Stimulated activated memory B cell treated with anti-CD40 and anti-IgM and Interleukin-4, amounts not matched to agents 10 μg/mL and 1 μg/mL and 100 μg/mL, for 72 hours (primary cell): ENCODE results near the gene KLF13.

Source experiments
- ATAC-seq: fragments of 150-1000 bp; cut with Tn5 transposase; 2 replicates; pipeline ENCODE4 v1.10.0; 2021
- H3K27ac Mint-ChIP-seq: one replicate; pipeline ENCODE4 v1.8.0; 2022; ENCODE audit warnings: mild to moderate bottlenecking, mixed read lengths
- H3K27me3 Mint-ChIP-seq: one replicate; pipeline ENCODE4 v1.8.0; 2022; ENCODE audit warnings: mixed read lengths
- H3K36me3 Mint-ChIP-seq: one replicate; pipeline ENCODE4 v1.8.0; 2022; ENCODE audit warnings: mixed read lengths
- H3K4me1 Mint-ChIP-seq: one replicate; pipeline ENCODE4 v1.8.0; 2022; ENCODE audit warnings: mixed read lengths
- H3K4me3 Mint-ChIP-seq: one replicate; pipeline ENCODE4 v1.8.0; 2022; ENCODE audit warnings: mild to moderate bottlenecking, moderate library complexity, mixed read lengths
- H3K9me3 Mint-ChIP-seq: one replicate; pipeline ENCODE4 v1.8.0; 2022; ENCODE audit warnings: mixed read lengths

KLF13 gene

DNA sequence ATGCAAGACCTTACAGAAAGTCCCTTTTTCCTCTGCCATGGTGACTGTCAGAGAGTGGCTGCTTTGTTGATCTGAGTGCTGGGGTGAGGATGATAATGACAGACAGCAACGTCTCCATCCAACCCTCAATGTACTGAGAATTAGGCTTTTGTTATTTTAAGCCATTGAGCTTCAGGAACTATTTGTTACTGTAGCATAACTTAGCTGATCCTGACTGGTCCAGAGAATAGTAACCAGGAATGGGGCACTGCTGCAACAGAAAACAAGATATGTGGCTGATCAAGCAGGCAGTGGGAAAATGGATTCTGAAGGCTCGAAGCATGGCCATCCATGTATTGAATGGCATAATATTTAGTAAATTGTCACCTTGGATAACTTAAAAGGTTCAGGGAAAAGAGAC lies 5.2 kb upstream of the KLF13 start:
- peaks cover 45% of the 10 kb centered on the region for H3K4me1 Mint-ChIP-seq
- H3K9me3 Mint-ChIP-seq: no peaks in the 10 kb centered on the region
- peak overlapping the region; percentile 69 for H3K27ac Mint-ChIP-seq
- no peak overlapping the region for H3K4me3 Mint-ChIP-seq
- ATAC-seq: no peak
- H3K36me3 Mint-ChIP-seq: no peaks in the 10 kb centered on the region
- H3K27me3 Mint-ChIP-seq: no peaks in the 10 kb centered on the region

DNA sequence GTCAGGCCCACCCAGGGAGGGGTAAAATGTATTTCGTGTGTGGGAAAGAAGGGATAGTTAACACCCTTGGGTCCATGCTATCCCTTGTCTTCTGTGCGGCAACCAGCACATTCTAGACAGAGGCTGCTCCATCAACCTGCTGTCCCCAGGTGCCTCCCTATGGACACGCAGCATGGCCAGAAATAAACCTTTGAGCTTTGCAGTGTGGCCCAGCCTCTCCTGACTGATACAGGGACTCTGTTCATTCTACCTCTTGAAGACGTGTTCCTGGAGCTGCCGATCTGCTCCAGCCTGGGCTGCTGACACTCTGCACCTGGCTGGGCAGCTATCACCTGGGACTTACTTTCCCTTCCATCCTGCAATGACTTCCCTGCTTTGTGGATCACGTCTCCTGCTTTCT lies 4.1 kb upstream of the KLF13 start:
- H3K27me3 Mint-ChIP-seq: no peaks in the 10 kb centered on the region
- peaks cover 45% of the 10 kb centered on the region for H3K4me1 Mint-ChIP-seq
- H3K4me3 Mint-ChIP-seq: no peak overlapping the region
- H3K27ac Mint-ChIP-seq: peak overlapping the region; percentile 98
- H3K9me3 Mint-ChIP-seq: no peaks in the 10 kb centered on the region
- H3K36me3 Mint-ChIP-seq: no peaks in the 10 kb centered on the region
- no peak for ATAC-seq

DNA sequence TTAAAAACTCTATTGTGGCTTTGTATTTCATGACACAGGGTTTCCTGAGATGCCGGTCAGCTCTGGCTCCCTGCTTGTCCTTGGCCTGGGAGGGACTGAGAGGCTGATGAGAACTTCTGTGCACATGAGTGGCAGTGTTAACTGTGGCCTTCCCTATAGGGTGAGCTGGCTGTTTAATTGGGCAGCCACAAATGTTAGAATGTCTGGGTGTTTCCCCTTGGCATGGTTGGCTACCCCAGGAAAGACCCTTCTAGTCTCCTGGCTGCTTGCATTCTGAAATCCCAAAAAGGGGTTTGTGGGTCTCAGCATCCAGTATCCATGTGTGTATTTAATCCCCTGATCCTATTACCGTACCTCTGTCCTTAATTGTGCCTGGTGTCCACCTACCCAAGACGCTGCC lies 3.0 kb upstream of the KLF13 start:
- no peak for ATAC-seq
- peaks cover 5% of the 10 kb centered on the region for H3K36me3 Mint-ChIP-seq
- H3K27me3 Mint-ChIP-seq: no peaks in the 10 kb centered on the region
- H3K4me3 Mint-ChIP-seq: no peak overlapping the region
- H3K9me3 Mint-ChIP-seq: no peaks in the 10 kb centered on the region
- H3K4me1 Mint-ChIP-seq: peaks cover 47% of the 10 kb centered on the region
- peak overlapping the region; percentile 98 for H3K27ac Mint-ChIP-seq

DNA sequence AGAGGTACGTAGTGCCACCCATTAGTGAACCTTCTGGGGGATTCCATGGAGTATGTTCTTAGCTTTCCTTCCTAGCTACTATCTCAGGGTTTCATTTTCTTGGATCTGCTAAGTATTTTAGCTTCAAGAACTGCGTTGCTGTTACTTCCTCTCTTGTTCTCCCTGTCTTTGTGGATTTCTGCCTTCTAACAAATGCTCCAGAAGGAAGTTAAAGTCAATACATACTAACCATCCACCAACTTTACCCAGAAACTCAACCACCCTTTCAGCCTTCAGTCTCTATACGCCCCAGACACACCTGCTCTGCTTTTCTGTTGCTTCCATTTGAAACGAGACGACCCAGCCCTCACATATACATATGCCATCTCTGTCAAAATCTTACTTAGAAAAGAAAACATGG lies 2.4 kb upstream of the KLF13 start:
- Mint-ChIP-seq H3K36me3 (peaks cover 10% of the 10 kb centered on the region), H3K9me3 (no peaks in the 10 kb centered on the region), H3K4me3 (peak overlapping the region; percentile 97), H3K27me3 (no peaks in the 10 kb centered on the region), H3K4me1 (peaks cover 51% of the 10 kb centered on the region), H3K27ac (peak overlapping the region; percentile 98)
- no peak for ATAC-seq

DNA sequence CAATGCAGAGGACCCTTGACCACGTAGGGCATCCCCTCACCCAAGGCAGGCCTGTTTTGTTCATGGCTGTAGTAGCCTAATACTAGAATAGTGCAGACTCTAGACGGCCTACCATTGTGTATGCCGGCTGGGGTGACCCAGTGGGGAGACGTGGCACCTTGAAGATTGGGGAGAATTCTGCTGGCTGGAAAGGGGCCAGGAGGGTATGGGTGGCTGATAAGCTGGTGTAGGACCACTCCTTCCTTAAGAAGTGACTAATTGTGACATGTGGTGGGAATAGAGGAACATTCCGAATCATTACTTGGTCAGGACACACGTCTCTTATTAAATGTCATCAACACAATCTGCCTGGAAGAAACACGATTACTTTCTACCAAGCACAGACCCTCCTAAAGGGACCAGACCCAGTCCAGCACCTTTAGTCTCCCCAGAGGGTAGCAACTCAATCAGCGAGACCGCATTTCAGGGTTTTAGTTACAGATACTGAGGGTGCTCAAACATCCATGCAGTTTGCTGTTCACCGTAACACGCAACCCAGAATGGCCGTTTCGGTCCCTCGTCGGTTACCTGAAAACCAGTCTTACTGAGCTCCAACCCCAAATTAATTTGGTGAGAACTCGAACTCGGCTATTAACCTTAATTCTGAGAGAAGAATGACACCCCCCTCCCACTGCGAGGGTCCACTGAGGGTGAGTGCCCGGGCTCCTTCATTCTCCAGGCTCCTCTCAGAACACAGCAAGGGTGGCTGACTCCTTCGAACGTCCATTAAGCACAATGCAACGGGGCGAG lies 1.6 kb upstream of the KLF13 start:
- no peaks in the 10 kb centered on the region for H3K27me3 Mint-ChIP-seq
- ATAC-seq: no peak
- peaks cover 19% of the 10 kb centered on the region for H3K36me3 Mint-ChIP-seq
- H3K4me1 Mint-ChIP-seq: peaks cover 51% of the 10 kb centered on the region
- H3K9me3 Mint-ChIP-seq: no peaks in the 10 kb centered on the region
- peak overlapping the region; percentile 97 for H3K4me3 Mint-ChIP-seq
- H3K27ac Mint-ChIP-seq: peak overlapping the region; percentile 98

DNA sequence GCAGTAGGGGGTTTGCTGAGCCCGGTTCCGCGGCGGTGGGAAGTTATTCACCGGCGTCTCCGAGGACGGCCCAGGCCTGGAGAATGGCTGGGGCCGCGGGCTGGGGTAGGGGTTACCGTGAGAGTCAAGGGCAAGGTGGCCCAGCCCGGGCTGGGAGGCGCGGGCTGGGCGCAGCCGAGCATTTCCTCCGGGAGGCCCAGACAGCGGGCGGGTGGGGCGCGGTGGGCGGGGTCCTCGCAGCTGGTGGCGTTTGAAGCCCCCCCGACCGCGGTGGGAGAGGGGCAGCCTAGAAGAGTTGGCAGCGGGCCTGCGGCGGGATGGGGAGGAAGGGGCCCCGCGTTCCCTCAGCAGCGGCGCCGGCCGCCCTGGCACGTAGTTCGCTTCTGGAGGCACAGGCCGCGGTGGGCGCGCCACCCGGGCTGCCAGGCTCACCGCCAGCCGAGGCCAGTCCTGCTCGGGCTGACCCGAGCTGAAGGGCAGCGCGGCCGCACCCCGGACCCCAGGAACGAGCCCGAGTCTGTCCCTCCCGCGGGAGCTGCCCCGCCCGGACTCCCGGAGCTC lies 960 bp upstream of the KLF13 start:
- Mint-ChIP-seq H3K27ac (peak overlapping the region; percentile 98), H3K27me3 (no peaks in the 10 kb centered on the region), H3K9me3 (no peaks in the 10 kb centered on the region), H3K36me3 (peaks cover 20% of the 10 kb centered on the region), H3K4me1 (peaks cover 53% of the 10 kb centered on the region), H3K4me3 (peak overlapping the region; percentile 97)
- peak; percentile 31 for ATAC-seq

DNA sequence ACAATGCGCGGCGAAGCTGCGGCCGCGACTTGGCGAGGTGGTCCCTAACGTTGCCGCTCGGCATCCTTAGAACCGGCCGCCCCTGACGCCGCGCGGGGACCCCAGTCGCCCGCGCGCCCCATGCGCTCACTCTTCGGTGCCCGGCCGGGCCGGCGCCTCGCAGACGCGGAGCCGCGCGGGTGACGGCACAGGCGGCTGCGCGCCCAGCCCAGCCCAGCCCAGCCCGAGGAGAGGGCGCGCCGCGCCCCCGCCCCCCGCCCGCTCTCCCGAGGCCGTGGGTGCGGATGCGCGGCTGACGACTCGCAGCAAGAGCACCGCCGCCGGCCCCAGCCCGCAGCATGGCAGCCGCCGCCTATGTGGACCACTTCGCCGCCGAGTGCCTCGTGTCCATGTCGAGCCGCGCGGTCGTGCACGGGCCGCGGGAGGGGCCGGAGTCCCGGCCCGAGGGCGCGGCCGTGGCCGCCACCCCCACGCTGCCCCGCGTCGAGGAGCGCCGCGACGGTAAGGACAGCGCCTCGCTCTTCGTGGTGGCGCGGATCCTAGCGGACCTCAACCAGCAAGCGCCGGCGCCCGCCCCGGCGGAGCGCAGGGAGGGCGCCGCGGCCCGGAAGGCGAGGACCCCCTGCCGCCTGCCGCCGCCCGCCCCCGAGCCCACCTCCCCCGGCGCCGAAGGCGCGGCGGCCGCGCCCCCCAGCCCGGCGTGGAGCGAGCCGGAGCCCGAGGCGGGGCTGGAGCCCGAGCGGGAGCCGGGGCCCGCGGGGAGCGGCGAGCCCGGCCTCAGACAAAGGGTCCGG lies 437 bp downstream of the KLF13 start:
- ATAC-seq: peak; percentile 51
- Mint-ChIP-seq H3K9me3 (no peaks in the 10 kb centered on the region), H3K27me3 (no peaks in the 10 kb centered on the region), H3K4me1 (peaks cover 67% of the 10 kb centered on the region), H3K4me3 (peak overlapping the region; percentile 66), H3K36me3 (peaks cover 24% of the 10 kb centered on the region), H3K27ac (peak overlapping the region; percentile 98)

DNA sequence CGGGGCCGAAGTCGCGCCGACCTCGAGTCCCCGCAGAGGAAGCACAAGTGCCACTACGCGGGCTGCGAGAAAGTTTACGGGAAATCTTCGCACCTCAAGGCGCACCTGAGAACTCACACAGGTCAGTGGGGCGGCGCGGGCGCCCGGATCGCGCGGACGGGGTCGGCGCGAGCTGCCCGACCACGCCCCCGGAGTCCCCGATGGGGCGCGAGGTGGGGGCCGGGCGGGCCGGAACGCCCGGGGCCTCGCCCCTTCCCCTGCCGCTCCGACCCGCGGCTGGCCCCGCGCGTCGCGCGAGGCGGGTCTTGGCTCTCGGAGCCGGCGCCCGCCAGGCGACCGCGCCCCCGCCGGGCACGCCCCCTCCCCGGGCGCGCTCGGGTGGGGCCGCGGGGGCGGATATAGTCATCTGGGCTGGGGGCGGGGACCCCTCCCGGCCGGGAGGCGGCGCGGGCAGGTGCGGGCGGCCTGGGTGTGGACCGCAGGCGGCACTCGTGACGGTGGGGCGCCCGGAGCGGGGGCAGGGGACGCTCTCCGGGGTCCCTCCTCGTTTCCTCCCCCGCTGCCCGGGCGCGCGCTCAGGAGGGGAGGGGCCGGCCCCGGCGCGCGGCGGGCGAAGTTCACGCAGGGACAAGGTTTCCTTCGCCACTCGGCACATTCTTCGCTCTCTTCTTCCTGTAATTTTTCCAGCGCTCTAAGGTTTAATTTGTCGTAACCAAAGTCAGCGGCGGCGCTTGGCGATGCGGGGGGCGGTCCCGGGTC lies 1.2 kb downstream of the KLF13 start:
- Mint-ChIP-seq H3K27ac (peak overlapping the region; percentile 85), H3K27me3 (no peaks in the 10 kb centered on the region), H3K36me3 (peaks cover 24% of the 10 kb centered on the region), H3K4me1 (peaks cover 69% of the 10 kb centered on the region), H3K9me3 (no peaks in the 10 kb centered on the region), H3K4me3 (peak overlapping the region; percentile 88)
- ATAC-seq: peak; percentile 9

DNA sequence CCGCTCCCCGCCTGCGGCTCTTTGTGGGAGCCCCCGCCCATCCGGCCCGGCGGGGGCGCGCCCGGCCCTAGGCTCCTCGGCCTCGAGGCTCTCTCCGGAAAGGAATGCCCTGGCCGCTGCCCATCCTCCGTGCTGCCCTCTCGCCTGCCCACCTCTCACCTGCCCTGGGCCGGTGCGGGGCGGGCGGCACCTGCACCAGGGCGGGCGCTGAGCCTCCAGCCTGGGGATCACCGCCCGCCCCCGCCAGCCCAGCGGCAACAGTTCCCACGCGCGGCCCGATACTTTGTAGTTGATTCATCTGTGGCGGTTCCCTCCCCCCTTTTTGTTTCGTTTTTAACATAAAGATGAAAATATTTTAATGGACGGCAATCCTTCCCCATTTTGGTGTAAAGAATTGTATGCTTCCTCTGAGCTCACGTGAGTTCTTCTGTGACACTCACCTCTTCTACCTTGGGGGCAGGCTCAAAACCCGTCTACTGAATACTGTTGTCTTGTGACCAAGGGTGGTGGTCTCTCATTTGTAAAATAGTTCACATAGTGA lies 1.9 kb downstream of the KLF13 start:
- Mint-ChIP-seq H3K36me3 (peaks cover 24% of the 10 kb centered on the region), H3K27me3 (no peaks in the 10 kb centered on the region), H3K9me3 (no peaks in the 10 kb centered on the region), H3K4me1 (peaks cover 63% of the 10 kb centered on the region), H3K27ac (peak overlapping the region; percentile 85), H3K4me3 (peak overlapping the region; percentile 88)
- ATAC-seq: peak; percentile 1

DNA sequence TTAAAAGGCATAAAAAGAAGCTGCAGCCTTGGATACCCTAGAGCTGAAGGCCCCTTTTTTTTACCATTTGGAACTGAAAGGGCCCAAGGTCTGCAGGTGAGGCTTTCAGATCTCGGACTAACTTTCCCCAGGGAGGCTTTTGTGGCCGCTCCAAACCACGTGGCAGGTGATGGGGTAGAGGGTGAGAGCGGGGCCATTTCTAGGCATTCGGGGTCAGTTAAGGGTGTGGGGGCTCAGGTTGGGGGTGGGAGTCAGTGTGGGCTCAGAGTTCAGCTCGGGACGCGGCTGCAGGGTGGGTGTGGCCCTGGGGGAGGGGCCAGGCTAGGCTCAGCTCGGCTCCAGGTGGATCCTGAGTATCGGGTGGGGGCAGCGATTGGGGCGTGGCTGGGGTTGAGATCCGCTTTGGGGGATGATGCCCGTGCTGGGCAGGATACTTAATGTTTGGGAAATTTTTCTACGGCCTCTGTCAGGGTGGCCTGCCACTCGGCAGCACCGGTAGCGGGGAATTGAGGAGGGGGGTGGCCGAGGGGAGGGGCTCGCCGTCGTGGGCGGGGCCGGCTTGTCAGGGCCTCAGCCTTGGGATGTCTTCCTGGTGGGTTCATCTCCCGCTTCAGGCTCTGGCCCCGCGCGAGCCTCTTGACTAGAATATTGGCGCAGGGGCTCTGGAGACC lies 2.5 kb downstream of the KLF13 start:
- peaks cover 57% of the 10 kb centered on the region for H3K4me1 Mint-ChIP-seq
- H3K27ac Mint-ChIP-seq: peak overlapping the region; percentile 85
- peaks cover 24% of the 10 kb centered on the region for H3K36me3 Mint-ChIP-seq
- peak overlapping the region; percentile 88 for H3K4me3 Mint-ChIP-seq
- ATAC-seq: no peak
- no peaks in the 10 kb centered on the region for H3K9me3 Mint-ChIP-seq
- no peaks in the 10 kb centered on the region for H3K27me3 Mint-ChIP-seq

DNA sequence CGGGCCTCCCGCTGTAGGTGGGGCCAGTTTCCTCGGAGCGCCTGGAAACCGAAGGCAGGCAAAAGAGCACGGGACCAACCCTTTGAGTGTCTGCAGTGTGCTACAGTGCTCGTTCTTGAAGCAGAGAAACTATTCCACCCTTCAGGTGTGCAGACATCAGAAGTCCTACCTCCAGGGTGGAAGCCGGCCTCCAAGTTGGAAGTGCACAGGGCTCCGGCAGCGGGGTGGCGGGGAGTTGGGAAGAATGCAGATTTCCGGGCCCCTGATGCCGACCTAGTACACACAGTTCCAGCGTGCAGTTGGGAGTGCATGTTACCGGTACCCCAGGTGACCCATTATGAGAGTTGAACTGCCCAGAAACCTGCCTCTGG lies 3.0 kb downstream of the KLF13 start:
- ATAC-seq: no peak
- no peaks in the 10 kb centered on the region for H3K27me3 Mint-ChIP-seq

DNA sequence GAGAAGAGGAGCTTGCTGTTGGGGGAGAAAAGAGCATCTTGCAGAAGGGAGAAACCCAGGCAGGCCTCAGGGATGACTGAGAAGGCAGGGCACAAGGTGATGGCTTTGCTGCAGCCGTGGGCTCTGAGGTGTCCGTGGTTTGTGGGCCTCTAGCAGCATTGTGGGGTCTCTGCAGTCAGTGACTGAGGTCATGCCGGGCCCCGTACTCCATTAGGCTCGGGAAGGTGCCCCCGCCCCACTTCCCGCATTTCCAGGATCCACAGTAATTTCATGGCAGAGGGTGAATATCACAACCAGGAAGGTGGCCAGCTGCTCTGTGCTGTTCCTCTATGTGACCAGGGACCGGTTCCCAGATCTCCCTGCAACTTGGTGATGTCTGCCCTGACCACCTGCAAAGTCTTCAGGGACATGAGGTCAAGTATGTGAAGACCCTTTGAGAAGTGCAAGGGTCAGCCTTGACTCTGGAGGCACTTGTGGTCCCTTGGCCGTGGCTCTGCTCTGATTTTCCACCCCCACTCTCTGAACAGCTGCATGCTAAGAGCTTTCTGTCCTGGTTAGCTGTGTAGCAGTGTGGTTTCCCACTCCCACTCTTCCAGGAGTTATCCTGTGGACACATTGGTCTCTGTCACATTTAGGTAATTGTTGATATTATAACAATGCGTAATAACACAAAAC lies 3.6 kb downstream of the KLF13 start:
- Mint-ChIP-seq H3K9me3 (no peaks in the 10 kb centered on the region), H3K4me3 (peak overlapping the region; percentile 88), H3K4me1 (peaks cover 55% of the 10 kb centered on the region), H3K27me3 (no peaks in the 10 kb centered on the region), H3K36me3 (peaks cover 24% of the 10 kb centered on the region), H3K27ac (peak overlapping the region; percentile 85)
- no peak for ATAC-seq

More for the DNA sequence above, 3.0 kb downstream of the KLF13 start:
- Mint-ChIP-seq H3K27ac (peak overlapping the region; percentile 85), H3K4me1 (peaks cover 55% of the 10 kb centered on the region), H3K9me3 (no peaks in the 10 kb centered on the region), H3K4me3 (peak overlapping the region; percentile 88), H3K36me3 (peaks cover 24% of the 10 kb centered on the region)

DNA sequence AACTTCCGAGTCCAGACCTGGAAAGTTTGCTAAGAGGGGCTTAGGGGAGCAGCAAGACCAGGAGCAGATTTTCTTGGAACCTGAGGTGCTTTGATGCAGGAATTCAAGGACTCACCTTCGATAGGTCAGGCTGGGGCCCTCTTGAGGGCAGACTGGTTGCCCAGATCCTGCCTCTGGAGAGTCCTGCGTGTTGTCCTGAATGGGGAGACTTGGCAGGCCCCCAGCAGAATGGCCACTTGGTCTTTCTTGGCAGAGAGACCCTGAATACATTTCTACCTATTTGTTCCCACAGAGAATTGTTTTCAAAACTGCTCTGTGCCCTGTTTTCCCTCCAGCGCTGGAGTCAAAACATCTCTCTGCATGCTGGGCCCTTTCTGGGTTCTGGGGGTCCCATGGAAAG lies 4.2 kb downstream of the KLF13 start:
- Mint-ChIP-seq H3K27me3 (no peaks in the 10 kb centered on the region), H3K9me3 (no peaks in the 10 kb centered on the region), H3K4me1 (peaks cover 60% of the 10 kb centered on the region), H3K27ac (peak overlapping the region; percentile 85), H3K4me3 (peak overlapping the region; percentile 52), H3K36me3 (peaks cover 24% of the 10 kb centered on the region)
- no peak for ATAC-seq

DNA sequence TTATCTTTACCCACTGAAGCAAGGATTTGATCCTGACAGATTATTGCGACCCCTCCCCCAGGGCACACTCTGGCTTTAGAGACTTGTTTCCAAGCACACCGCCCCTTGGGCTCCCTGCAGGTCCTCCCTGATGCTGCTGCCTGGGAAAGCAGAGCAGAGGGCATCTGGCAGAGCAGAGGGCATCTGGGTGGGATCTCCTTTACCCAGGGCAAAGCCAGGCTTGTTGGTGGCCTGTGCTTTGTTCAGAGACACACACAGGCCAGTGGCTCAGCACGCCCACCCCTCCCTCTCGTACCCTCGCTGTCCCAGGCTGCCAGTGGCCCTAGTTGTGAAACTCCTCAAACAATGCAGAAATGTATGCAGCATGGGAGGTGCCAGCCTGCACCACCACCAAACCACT lies 4.8 kb downstream of the KLF13 start:
- H3K36me3 Mint-ChIP-seq: peaks cover 24% of the 10 kb centered on the region
- H3K4me3 Mint-ChIP-seq: peak overlapping the region; percentile 52
- H3K27ac Mint-ChIP-seq: peak overlapping the region; percentile 48
- peaks cover 66% of the 10 kb centered on the region for H3K4me1 Mint-ChIP-seq
- H3K27me3 Mint-ChIP-seq: no peaks in the 10 kb centered on the region
- ATAC-seq: no peak
- no peaks in the 10 kb centered on the region for H3K9me3 Mint-ChIP-seq
